Keratinocyte (primary cell): Measurements from ENCODE around the gene GASK1A.

ENCODE experiments used
- EZH2 ChIP-seq: IDR thresholded peaks from one replicate; pipeline ENCODE4 v1.6.1; 2012; ENCODE audit warnings: inconsistent platforms, mild to moderate bottlenecking, low read length, moderate library complexity
- TF ChIP-seq, protein P1 (sequence below), 3 experiments: IDR thresholded peaks in 1 of 3; conservative IDR thresholded peaks in 1 of 3; optimal IDR thresholded peaks in 1 of 3; 2 replicates in 2 of 3; 3 replicates in 1 of 3; pipeline versions ENCODE3 to v1.5.1; 2011; ENCODE audit warnings: low read length in 3 of 3, mild to moderate bottlenecking in 3 of 3, moderate library complexity in 2 of 3, control low read depth in 1 of 3, inconsistent platforms in 1 of 3; ENCODE audit not compliant: insufficient read depth in 2 of 3; ENCODE audit errors: extremely low read depth in 1 of 3

DNA sequence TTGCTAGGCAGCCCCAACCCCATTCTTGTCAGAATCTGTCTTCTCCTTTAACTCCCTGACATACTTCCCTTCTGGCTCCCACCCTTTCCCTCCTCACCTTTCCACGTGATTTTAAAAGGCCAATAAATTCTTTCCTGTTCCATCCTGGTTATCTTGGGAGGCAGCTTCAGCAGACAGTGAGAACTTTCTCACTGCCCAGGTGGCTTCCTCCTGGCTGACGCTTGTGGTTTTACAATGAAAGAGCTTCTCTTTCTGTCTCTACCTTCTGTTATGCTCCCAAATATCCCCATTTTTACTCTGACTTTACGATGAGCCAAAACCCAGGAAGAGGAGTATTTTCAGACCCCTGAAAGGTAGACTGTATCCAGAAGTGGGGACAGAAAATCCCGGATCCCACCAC lies 42.1 kb downstream of the GASK1A start:
- TF ChIP-seq, protein P1, sequence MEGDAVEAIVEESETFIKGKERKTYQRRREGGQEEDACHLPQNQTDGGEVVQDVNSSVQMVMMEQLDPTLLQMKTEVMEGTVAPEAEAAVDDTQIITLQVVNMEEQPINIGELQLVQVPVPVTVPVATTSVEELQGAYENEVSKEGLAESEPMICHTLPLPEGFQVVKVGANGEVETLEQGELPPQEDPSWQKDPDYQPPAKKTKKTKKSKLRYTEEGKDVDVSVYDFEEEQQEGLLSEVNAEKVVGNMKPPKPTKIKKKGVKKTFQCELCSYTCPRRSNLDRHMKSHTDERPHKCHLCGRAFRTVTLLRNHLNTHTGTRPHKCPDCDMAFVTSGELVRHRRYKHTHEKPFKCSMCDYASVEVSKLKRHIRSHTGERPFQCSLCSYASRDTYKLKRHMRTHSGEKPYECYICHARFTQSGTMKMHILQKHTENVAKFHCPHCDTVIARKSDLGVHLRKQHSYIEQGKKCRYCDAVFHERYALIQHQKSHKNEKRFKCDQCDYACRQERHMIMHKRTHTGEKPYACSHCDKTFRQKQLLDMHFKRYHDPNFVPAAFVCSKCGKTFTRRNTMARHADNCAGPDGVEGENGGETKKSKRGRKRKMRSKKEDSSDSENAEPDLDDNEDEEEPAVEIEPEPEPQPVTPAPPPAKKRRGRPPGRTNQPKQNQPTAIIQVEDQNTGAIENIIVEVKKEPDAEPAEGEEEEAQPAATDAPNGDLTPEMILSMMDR (optimal IDR thresholded peaks at IDR 0.05 in 1 of 3, IDR thresholded peaks at IDR 0.05 in 1 of 3, conservative IDR thresholded peaks at IDR 0.05 in 1 of 3; ENCODE audit: extremely low read depth in 1 of 3, insufficient read depth in 2 of 3, low read length in 3 of 3), result no peak
- TF ChIP-seq EZH2, result no peak
